ENCODE results near the gene CXADR.

Gene CXADR

GRCh38 chr21:17607684-17608083 is 94.8 kb downstream of the CXADR start:
- no peak for TF ChIP-seq POLR2AphosphoS5 (IDR thresholded peaks at IDR 0.05; ENCODE audit: low read depth, low read length)
- no peak for TF ChIP-seq FOXP2 (optimal IDR thresholded peaks at IDR 0.05; ENCODE audit: borderline replicate concordance, extremely low read depth, extremely low read length, insufficient read depth)
- no peak for TF ChIP-seq TAF1 (IDR thresholded peaks at IDR 0.05; ENCODE audit: borderline replicate concordance, insufficient read depth, low read length)
- TF ChIP-seq REST (IDR thresholded peaks at IDR 0.05; ENCODE audit: insufficient read depth in 1 of 2, low read depth in 2 of 2, low read length in 2 of 2) = no peak
- TF ChIP-seq SIN3A (IDR thresholded peaks at IDR 0.05; ENCODE audit: borderline replicate concordance, insufficient read depth, low read length) = no peak

GRCh38 chr21:17609681-17610080 is 96.8 kb downstream of the CXADR start:
- TF ChIP-seq POLR2AphosphoS5 (IDR thresholded peaks at IDR 0.05; ENCODE audit: low read depth, low read length) (no peak), REST (IDR thresholded peaks at IDR 0.05; ENCODE audit: insufficient read depth in 1 of 2, low read depth in 2 of 2, low read length in 2 of 2) (no peak), TAF1 (IDR thresholded peaks at IDR 0.05; ENCODE audit: borderline replicate concordance, insufficient read depth, low read length) (no peak), FOXP2 (optimal IDR thresholded peaks at IDR 0.05; ENCODE audit: borderline replicate concordance, extremely low read depth, extremely low read length, insufficient read depth) (no peak), SIN3A (IDR thresholded peaks at IDR 0.05; ENCODE audit: borderline replicate concordance, insufficient read depth, low read length) (no peak)

- TF ChIP-seq SIN3A (IDR thresholded peaks at IDR 0.05; ENCODE audit: borderline replicate concordance, insufficient read depth, low read length) (no peak), TAF1 (IDR thresholded peaks at IDR 0.05; ENCODE audit: borderline replicate concordance, insufficient read depth, low read length) (no peak), POLR2AphosphoS5 (IDR thresholded peaks at IDR 0.05; ENCODE audit: low read depth, low read length) (no peak), FOXP2 (optimal IDR thresholded peaks at IDR 0.05; ENCODE audit: borderline replicate concordance, extremely low read depth, extremely low read length, insufficient read depth) (no peak), REST (IDR thresholded peaks at IDR 0.05; ENCODE audit: insufficient read depth in 1 of 2, low read depth in 2 of 2, low read length in 2 of 2) (no peak)
Observed at GRCh38 chr21:17610911-17611310, 98.1 kb downstream of the CXADR start.

GRCh38 chr21:17611414-17612022 is 98.7 kb downstream of the CXADR start:
- TF ChIP-seq FOXP2 (optimal IDR thresholded peaks at IDR 0.05; ENCODE audit: borderline replicate concordance, extremely low read depth, extremely low read length, insufficient read depth) (no peak), REST (IDR thresholded peaks at IDR 0.05; ENCODE audit: insufficient read depth in 1 of 2, low read depth in 2 of 2, low read length in 2 of 2) (no peak), SIN3A (IDR thresholded peaks at IDR 0.05; ENCODE audit: borderline replicate concordance, insufficient read depth, low read length) (no peak), POLR2AphosphoS5 (IDR thresholded peaks at IDR 0.05; ENCODE audit: low read depth, low read length) (no peak), TAF1 (IDR thresholded peaks at IDR 0.05; ENCODE audit: borderline replicate concordance, insufficient read depth, low read length) (no peak)
